ENCODE measurements around the gene COX14.

Gene COX14

DNA sequence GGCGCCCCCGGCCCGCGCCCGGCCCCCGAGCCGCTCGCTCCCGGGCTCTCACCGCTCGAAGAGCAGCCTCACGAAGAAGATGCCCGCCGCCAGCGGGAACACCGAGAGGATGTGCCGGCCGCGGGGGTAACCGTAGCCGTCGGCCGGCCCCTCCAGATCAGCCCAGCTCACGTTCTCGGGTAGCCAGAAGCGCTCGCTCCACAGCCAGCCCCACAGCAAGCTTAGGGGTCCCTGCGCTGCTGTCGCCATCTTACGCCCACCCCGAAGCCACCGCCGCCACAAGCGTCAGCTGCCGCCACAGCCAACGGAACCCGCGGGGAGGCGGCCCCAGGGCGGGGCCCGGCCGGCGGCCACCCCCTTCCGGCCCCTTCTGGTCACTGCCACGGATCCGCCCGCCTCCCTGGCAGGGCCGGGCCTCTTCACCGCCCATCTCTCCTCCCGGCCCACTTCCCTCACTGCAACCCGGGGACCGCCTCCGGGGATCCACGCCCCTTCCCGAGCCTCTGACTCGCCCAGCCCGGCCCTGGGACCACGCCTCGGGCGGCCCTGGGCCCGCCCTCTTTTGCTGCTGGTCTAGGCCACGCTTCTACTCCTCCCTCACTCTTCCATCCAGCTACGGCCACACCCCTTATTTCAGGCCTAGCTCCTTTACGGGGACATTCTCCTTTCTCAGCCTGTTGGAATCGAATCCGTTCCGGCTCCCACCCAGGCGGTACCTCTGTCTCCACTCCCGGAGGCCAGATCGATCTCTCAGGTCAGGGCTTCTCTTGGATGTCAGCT is 55.2 kb downstream of the COX14 start, which contains the start of gene CERS5 (continued):
- TF ChIP-seq HOXD13 (CRISPR knock-in tag; IDR thresholded peaks at IDR 0.05; ENCODE audit: borderline replicate concordance): no peak
- no peak for TF ChIP-seq ZNF133 (tag by site-specific recombination; IDR thresholded peaks at IDR 0.05)
- TF ChIP-seq ZNF302 (tag by site-specific recombination; IDR thresholded peaks at IDR 0.05; ENCODE audit: low read depth): no peak

Data from HEK293 (cell line).